Liver (tissue), 3 donors: ENCODE measurements around the gene GADL1.

Experiments
- ATF3 ChIP-seq: IDR thresholded peaks from 2 replicates; pipeline ENCODE4 v1.6.1; 2016; ENCODE audit warnings: antibody characterized with exemption
- CTCF ChIP-seq: fragments of 150-350 bp; IDR thresholded peaks from 2 replicates; pipeline ENCODE4 v1.5.1; 2017; ENCODE audit warnings: improper control_type of control experiment, low read depth, low read length; ENCODE audit not compliant: missing input control
- EGR1 ChIP-seq, 2 donors: IDR thresholded peaks; 2 replicates each; pipeline ENCODE4 v1.6.1; 2016 to 2018; ENCODE audit warnings: antibody characterized with exemption in 2 of 2, low read depth in 2 of 2
- FOXA2 ChIP-seq: IDR thresholded peaks from 2 replicates; pipeline ENCODE4 v1.6.1; 2016; ENCODE audit warnings: antibody characterized with exemption
- GABPA ChIP-seq, 2 donors: IDR thresholded peaks in 1 of 2; conservative IDR thresholded peaks in 1 of 2; 2 replicates each; pipeline ENCODE4 v1.6.1; 2016; ENCODE audit warnings: antibody characterized with exemption in 2 of 2, mild to moderate bottlenecking in 1 of 2, moderate library complexity in 1 of 2
- RAD21 ChIP-seq, 2 donors: IDR thresholded peaks; 2 replicates each; pipeline ENCODE4 v1.6.1; 2016; ENCODE audit warnings: antibody characterized with exemption in 2 of 2, mild to moderate bottlenecking in 2 of 2
- REST ChIP-seq: IDR thresholded peaks from 2 replicates; pipeline ENCODE4 v1.6.1; 2016; ENCODE audit warnings: antibody characterized with exemption, mild to moderate bottlenecking
- ZBTB33 ChIP-seq: IDR thresholded peaks from 2 replicates; pipeline ENCODE4 v1.6.1; 2016; ENCODE audit warnings: antibody characterized with exemption
- TF ChIP-seq, protein P1 (sequence below): IDR thresholded peaks from 2 replicates; pipeline ENCODE4 v1.6.1; 2016; ENCODE audit warnings: antibody characterized with exemption
- donor health status: healthy.
- donor health status: healthy.

DNA sequence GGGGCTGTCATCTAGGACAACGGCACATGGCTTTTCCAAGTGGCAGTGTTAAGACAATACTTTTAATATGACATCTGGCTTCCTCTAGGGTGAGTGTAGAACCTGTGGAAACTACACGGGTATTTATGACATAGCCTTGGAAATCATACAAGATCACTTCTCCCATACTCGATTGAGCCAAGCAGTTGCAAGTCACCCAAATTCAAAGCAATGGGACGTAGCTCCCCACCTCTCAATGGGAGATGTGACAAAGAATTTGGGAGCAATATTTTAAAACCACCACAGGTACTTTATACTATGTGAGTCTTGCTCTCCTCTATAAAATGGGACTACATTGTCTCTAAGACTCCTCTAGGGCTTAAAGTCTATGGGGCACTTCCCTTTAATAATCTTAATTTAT, 194.5 kb downstream of the GADL1 start:
- no peak for TF ChIP-seq REST
- TF ChIP-seq RAD21 (IDR thresholded peaks at IDR 0.05) = no peak
- no peak for TF ChIP-seq CTCF
- TF ChIP-seq GABPA (IDR thresholded peaks at IDR 0.05 in 1 of 2, conservative IDR thresholded peaks at IDR 0.05 in 1 of 2) = no peak
- no peak for TF ChIP-seq FOXA2
- no peak for TF ChIP-seq EGR1 (IDR thresholded peaks at IDR 0.05; ENCODE audit: low read depth in 2 of 2)
- TF ChIP-seq ZBTB33 = no peak
- TF ChIP-seq, protein P1, sequence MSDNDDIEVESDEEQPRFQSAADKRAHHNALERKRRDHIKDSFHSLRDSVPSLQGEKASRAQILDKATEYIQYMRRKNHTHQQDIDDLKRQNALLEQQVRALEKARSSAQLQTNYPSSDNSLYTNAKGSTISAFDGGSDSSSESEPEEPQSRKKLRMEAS = no peak
- TF ChIP-seq ATF3 = no peak
